ENCODE data around the gene ITGB5. TPM values are rescaled to one million over a fixed set of nuclear protein-coding genes. Genes with fewer than 3 reads are reported as not detected.
A peak's percentile ranks its signal among the peaks of the same experiment; 100 is the strongest.

ITGB5 gene
- total RNA-seq, 2 donors from 2014 or later = 576 to 592 TPM

DNA sequence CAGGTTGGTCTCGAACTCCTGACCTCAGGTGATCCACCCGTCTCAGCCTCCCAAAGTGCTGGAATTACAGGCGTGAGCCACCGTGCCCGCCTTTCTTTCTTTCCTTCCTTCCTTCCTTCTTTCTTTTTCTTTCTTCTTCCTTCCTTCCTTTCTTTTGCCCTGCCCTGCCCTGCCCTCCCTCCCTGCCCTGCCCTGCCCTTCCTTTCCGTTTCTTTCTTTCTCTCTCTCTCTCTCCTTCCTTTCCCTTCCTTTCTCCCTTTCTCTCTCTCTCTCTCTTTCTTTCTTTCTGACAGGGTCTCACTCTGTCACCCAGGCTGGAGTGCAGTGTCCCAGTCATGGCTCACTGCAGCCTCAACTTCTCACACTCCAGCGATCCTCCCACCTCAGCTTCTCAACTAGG, 82.3 kb downstream of the ITGB5 start:
- Histone ChIP-seq H3K27ac (peak overlapping the region in 1 of 2 donors; percentile 38), H3K9me3 (no peaks in the 10 kb centered on the region), H3K27me3 (replicated peaks; ENCODE audit: insufficient read depth) (no peaks in the 10 kb centered on the region), H3K36me3 (peaks cover 44% of the 10 kb centered on the region), H3K4me3 (no peak overlapping the region), H3K4me1 (ENCODE audit: control insufficient read depth in 1 of 2, low read depth in 2 of 2) (peaks cover 19 to 49% of the 10 kb centered on the region in 2 donors)
- TF ChIP-seq, protein P1, sequence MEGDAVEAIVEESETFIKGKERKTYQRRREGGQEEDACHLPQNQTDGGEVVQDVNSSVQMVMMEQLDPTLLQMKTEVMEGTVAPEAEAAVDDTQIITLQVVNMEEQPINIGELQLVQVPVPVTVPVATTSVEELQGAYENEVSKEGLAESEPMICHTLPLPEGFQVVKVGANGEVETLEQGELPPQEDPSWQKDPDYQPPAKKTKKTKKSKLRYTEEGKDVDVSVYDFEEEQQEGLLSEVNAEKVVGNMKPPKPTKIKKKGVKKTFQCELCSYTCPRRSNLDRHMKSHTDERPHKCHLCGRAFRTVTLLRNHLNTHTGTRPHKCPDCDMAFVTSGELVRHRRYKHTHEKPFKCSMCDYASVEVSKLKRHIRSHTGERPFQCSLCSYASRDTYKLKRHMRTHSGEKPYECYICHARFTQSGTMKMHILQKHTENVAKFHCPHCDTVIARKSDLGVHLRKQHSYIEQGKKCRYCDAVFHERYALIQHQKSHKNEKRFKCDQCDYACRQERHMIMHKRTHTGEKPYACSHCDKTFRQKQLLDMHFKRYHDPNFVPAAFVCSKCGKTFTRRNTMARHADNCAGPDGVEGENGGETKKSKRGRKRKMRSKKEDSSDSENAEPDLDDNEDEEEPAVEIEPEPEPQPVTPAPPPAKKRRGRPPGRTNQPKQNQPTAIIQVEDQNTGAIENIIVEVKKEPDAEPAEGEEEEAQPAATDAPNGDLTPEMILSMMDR (IDR thresholded peaks at IDR 0.05) = no peak
- ATAC-seq (ENCODE audit: insufficient number of reproducible peaks, low FRiP score, low read depth) (no peak), DNase-seq (ENCODE audit: low spot score) (no peak)

DNA sequence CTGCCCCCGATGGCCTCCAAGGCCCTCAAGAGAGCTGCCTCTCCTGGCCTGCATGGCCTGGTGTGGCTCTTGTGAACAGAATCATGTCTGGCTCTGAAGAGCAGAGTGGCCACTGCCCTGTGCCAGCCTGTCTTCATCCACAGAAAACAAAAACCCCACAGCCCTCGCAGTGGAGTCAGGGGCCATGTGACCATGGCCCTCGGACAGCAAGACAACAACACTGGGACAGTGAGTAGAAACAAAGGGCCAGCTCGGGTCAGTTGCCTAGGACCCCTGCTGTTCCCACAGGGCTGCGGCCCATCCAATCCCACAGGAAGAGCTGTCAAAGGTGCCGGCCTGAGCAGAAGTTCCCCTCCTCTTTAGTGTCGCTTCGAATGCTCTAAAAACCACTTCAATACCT, 84.5 kb downstream of the ITGB5 start:
- DNase-seq (ENCODE audit: low spot score) (no peak), ATAC-seq (ENCODE audit: insufficient number of reproducible peaks, low FRiP score, low read depth) (no peak)
- peaks cover 15 to 34% of the 10 kb centered on the region in 2 donors for H3K4me1 ChIP-seq (ENCODE audit: control insufficient read depth in 1 of 2, low read depth in 2 of 2)
- peaks cover 28% of the 10 kb centered on the region for H3K36me3 ChIP-seq
- H3K27me3 ChIP-seq (replicated peaks; ENCODE audit: insufficient read depth) = no peaks in the 10 kb centered on the region
- TF ChIP-seq, protein P1 (IDR thresholded peaks at IDR 0.05) = no peak
- no peak overlapping the region for H3K4me3 ChIP-seq
- H3K9me3 ChIP-seq = no peaks in the 10 kb centered on the region
- H3K27ac ChIP-seq = peak overlapping the region; percentile 8 to 9

DNA sequence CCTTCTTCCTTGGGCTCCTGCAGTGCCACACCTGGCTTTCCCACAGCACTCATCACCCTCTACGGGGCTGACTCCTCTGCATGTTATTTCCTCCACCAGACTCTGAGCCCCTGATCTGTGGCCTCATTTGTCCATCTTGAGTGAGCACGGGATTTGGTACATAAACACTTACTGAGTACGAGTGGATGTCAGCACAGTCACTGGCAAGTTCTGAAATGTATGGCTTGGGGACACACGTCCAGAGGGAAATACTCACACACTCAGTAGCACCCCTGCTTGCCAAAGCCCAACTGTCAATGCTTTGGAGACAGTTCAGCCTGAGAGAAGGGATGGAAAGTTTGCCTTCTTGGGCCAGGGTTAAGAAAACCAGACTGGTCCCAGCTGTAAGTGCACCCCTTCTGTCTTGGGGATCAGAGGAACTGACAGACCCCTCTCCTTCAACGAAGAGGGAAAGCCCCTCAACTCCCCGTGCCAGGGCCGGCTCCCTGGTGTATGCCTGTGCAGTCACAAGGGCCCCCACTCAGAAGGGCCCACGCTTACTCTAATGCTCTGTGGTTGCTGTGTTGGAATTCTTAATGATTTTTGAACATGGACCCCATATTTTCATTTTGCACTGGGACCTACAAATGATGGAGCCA, 85.0 kb downstream of the ITGB5 start:
- H3K4me1 ChIP-seq (ENCODE audit: control insufficient read depth in 1 of 2, low read depth in 2 of 2) = peaks cover 15 to 34% of the 10 kb centered on the region in 2 donors
- ATAC-seq (ENCODE audit: insufficient number of reproducible peaks, low FRiP score, low read depth) = no peak
- H3K4me3 ChIP-seq = no peak overlapping the region
- no peaks in the 10 kb centered on the region for H3K27me3 ChIP-seq (replicated peaks; ENCODE audit: insufficient read depth)
- TF ChIP-seq, protein P1 (IDR thresholded peaks at IDR 0.05) = no peak
- no peaks in the 10 kb centered on the region for H3K9me3 ChIP-seq
- no peak for DNase-seq (ENCODE audit: low spot score)
- H3K36me3 ChIP-seq = peaks cover 31% of the 10 kb centered on the region
- peak overlapping the region; percentile 8 to 61 for H3K27ac ChIP-seq

DNA sequence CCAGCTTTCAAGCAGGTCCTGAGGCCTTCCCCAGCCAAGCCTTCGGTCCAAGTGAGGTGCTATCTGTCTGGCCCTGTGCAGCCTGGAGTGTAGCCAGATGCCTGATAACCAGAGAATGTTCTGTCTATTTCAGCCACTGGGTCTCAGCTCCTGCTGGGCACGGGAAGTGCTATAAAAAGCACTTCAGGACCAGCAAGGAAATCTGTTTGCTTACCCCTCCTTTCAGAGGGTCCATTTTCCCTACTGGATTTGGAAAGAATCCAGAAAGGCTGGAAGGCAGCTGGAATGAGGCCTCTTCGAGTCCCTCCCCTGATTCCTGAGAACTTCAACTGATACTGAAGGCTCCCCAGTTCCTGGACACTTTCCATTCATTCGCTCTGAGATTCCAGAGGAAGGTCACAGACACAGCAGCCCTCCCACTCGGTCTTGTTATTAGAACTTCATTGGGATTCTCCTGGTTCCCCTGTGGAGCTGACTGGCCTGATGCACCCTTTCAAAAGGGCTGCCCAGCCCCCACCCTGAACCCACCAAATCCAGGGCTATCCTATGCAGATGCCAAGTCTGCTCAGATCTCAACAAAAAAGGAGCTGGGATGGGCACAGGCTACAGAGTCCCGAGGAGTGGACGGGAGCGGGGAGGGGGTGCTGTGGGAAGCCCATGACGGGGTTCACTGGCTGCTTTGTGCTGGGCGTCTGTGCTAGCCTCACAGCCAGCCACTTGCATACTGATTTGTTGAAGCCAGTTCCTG, 86.5 kb downstream of the ITGB5 start:
- Histone ChIP-seq H3K4me1 (ENCODE audit: control insufficient read depth in 1 of 2, low read depth in 2 of 2) (peaks cover 15 to 34% of the 10 kb centered on the region in 2 donors), H3K27me3 (replicated peaks; ENCODE audit: insufficient read depth) (no peaks in the 10 kb centered on the region), H3K27ac (peak overlapping the region; percentile 57 to 61), H3K4me3 (no peak overlapping the region), H3K9me3 (no peaks in the 10 kb centered on the region), H3K36me3 (peaks cover 41% of the 10 kb centered on the region)
- ATAC-seq (ENCODE audit: insufficient number of reproducible peaks, low FRiP score, low read depth) (no peak), DNase-seq (ENCODE audit: low spot score) (no peak)
- TF ChIP-seq, protein P1 (IDR thresholded peaks at IDR 0.05) = no peak

DNA sequence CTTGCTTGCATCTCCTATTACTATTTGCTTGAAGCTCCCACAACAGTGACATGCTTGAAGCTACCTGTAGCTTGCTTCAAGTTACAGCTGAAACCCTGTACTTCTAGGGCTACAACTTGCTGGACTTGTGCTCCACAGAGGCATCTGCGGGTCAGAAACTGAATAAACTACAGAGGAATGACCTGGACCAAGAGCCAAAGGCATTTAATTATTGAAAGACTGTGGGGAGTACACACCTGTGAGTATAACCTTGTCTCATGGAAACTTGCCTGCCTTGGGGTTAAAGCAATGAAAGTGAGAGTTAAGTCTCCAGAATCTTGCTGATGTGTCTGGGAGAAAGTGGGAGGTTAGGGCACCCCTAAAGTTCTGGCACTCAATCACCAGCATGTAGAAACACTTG, 87.1 kb downstream of the ITGB5 start:
- peak overlapping the region; percentile 57 to 61 for H3K27ac ChIP-seq
- peaks cover 43% of the 10 kb centered on the region for H3K36me3 ChIP-seq
- DNase-seq (ENCODE audit: low spot score) = no peak
- H3K27me3 ChIP-seq (replicated peaks; ENCODE audit: insufficient read depth) = no peaks in the 10 kb centered on the region
- H3K4me3 ChIP-seq = no peak overlapping the region
- H3K9me3 ChIP-seq = no peaks in the 10 kb centered on the region
- TF ChIP-seq, protein P1 (IDR thresholded peaks at IDR 0.05) = no peak
- no peak for ATAC-seq (ENCODE audit: insufficient number of reproducible peaks, low FRiP score, low read depth)
- H3K4me1 ChIP-seq (ENCODE audit: control insufficient read depth in 1 of 2, low read depth in 2 of 2) = peaks cover 15 to 34% of the 10 kb centered on the region in 2 donors

All from thoracic aorta (tissue), 2 donors.